Measurements from ENCODE around the gene ACYP2.
A peak's percentile ranks its signal among the peaks of the same experiment; 100 is the strongest.

Gene ACYP2

DNA sequence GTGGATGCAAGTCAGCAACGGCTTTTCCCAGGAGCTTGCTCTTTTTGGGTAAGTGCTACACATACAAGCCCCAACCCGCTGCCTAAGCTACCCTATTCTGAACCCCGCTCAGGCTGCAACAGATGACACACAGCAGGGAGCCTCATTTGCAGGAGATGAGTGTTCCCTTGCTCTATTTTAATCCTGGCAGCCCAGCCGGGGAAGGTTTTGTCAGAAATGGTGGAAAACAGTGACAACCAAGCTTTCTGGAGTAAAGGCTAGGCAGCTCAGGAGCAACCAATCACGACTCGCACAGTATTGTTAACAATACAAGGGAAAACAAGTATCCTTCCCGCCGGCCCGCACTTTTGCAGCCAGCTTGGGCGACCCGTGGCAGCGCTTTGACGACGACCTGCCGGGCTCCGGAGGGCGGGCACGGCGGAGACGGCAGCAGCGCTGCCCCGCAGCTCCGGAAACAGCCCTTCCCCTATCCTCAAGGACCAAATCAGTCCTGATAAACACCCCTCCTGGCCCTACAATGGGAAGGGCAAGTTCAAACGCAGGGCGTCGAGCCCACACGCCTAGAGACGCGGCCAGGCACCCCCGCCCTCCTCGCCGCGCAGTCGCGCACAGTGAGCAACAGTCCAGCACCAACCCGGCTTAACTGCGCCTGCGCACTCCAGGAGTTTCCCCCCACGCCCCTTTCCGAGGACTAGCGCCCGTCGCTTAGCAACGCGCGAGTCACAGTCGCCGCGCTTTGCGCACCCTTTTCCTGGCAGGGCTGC is 214.9 kb downstream of the ACYP2 start:
- DNase-seq = peak; percentile 50 to 91 (median 74)

DNA sequence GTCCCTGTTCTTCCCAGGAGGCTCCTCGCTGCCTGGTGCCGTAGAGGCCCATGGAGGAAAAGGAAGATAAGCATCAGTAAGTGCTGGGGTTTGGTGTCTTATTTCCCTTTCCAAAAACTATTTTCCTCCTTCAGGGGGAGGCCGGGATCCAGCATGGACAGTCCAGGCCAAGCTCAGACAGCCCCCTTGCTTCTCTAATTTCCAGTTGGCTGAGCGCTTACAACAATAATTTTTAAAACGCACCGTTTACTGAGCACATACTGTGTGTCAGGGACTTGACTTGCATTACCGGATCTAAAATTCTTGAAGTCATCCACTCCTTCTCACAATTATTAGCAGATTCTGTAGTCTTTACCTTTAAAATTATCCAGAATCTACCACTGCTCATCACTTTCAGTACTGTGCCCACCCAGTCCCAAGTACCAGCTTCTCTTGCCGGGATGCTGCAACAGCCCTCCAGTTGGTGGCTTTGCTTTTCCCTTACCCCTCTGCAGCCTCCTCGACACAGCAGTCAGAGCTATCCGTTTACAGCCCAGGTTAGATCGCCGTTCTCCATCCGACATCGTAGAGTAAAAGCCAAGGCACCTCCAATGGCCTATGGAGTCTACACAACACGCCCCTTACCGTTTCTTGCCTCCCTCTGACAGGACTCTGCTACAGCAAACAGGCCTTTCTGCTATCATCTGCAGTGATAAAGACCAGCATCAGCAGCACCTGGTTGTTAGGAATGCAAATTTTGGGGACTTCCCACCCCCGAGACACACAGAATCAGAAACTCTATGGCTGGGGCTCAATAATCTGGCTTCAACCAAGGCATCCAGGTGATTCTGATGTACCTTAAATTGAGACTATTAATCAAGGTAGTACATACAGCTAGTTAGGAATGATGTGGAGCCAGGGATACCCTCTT is 215.8 kb downstream of the ACYP2 start:
- no peak for DNase-seq

DNA sequence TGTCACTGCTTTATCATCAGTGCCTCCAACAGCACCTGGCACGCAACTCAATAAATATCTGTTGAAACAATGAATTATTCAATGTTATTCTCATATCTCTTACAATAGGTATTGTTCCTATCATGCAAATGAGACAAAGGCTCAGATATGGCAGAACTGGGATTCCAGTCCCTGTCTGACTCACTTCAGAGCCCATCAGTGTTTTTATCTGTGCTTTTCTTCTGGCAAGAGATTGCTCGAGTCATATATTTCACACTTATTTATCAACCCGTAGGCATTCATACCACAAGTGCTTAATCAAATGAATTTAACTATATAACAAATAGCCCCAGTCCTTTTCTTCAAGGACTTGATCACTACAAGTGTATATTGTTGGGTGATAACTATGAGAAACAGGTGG is 217.0 kb downstream of the ACYP2 start:
- no peak for DNase-seq

DNA sequence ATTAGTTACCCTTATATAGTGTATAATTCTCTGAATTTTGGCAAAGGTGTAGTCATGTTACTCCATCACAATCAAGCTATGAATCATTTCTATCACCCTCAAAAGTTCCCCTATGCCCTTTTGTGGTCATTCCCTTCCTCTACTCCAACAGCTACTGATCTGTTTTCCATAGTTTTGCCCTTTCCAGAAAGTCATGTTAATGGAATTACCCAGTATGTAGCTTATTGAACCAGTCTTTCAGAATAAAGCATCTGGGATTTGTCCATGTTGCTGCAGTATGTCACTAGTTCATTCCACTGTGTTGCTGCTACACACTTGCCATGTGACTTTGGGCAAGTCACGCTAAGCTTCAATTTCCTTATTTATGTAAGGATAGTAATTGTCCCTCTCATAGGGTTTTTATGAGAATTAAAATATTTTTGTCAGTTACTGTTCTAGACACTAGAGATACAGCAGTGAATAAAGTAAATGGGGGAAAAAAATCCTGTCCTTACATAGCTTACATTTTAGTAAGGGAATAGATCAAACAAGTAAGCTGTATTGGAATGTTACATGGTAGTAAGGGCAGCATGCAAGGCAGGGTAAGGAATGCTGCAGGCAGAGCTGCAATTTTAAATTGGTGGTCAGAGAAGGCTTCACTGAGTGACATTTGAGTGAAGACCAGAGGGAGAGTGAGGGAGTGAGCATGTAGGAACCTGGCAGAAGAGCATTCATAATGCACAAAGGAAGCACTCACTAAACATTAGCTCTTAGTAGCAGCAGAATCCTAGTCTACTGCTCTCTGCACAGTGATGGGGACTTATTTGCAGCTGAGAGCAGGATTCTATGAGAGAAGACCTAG is 220.9 kb downstream of the ACYP2 start:
- no peak for DNase-seq

DNA sequence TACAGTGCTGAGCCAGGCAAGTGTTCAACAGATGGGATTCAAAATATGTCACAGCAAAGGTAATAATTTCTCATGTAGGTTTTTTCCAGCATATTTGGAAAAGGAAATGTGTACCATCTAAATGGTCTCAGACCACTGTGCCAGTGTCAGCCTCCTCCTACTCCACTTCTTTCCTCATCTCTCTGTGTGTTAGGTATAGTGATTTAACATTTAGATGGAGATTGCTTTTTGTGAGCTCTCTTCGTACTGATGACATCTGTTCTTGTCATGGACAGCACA is 221.5 kb downstream of the ACYP2 start:
- DNase-seq = no peak

DNA sequence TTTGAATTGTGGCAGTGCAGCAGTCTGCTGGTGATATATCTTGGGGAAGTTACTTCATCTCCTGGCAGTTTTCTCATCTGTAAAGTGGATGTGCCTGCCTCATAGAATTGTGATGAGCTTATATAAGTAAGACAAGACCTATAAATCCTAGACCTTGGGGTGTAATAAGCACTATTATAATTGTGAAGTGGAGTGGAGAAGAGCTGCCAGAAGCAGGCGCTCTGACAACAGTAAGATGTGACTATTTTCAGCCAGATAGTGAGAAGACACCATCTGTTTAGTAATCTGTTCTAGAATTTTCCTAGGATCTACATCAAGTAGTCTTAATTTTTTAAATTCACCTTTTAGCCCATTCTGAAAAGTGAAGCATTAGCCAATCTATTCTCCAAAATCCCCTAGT is 226.2 kb downstream of the ACYP2 start:
- no peak for DNase-seq

DNA sequence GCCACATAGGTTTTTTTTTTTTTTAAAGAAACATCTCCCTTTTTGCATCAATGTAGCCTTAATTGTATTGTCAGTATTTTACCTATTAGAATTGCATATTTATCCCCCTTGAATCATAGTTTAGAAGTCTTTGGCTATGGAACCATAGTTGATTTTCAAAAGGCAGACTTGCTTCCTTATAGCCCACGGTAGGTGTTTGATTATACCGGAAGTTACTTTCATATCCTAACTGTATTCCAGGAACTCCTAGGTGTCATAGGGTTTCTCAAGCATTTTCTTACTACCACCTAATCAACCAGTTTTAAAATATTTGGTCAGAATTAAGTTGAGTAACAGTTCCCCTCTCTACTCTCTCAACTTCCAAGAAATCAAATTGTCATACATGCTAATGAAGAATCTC is 227.2 kb downstream of the ACYP2 start:
- DNase-seq = no peak

DNA sequence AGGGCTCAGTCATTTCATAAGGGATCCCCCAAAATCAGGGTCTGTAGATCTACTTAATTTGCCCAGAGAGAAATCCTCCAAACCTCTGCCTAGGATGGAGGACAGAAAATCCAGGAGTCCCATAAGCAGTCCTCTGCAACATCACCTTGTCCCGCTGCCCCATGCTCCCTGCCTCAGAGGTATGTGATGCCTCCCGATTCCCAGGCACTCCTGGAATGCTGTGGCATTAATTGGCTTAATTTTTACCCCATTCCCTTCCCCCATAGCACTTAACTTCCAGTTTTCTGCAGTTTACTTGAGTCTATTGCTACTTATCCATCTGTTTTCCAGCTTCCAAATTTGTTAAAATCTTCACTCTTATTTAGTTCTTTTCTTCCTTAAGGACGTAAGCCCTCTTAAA is 232.2 kb downstream of the ACYP2 start:
- no peak for DNase-seq

DNA sequence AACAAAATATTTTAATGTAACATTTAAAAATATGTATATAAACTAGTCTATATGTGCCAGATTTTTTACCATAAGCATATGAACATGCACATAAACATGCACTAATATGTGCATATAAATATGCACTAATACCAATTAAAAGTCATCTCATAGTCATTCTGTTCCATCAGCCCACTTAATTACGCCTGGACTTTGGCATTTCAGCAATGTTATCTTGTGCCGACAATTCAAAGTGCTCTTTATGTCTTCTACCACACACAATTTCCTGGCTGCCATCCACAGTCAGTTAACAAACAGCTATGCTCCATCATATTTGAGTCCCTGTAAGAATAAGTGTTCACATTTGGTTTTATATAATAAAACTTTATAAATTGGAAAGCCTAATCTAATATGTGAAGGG is 233.2 kb downstream of the ACYP2 start:
- DNase-seq = no peak

DNA sequence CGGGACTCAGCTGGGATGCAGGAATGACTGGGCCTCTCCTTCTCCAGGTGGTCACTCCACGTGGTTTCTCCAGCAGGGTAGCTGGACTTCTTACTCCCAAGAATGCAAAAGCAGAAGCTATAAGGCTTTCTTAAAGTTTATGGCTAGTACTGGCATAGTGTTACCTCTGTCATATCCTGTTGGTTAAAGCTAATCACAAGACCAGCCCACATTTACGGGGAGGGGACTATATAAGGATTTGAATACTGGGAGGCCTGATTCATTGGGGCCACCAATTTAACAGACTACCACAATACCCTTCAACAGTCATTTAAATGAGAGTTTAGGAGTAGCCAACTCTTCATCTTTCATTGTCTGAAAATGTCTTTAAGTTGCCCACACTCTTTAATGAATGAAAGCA is 235.0 kb downstream of the ACYP2 start:
- no peak for DNase-seq

DNA sequence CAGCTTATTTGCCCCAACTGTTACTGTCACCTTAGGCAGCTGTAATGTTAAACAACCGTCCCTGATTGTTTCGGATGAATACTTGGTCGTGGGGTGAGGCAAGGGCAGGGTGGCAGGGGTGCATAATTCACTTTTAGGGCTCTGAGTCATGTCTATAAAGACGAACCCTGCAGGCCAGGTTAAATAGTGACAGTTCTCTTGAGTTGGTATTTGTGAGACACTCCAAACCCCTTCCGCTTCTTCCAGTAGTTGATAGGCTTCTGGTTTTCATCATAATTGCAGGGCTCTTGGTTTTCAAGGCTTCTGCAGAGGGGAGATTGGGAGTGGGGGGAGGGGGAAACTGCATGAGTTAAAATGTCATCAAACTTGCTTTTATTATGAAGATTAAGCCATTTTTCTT is 237.8 kb downstream of the ACYP2 start:
- no peak for DNase-seq
